AG20443 (cell line): ENCODE measurements around the gene SUPV3L1.

Experiments
- DNase-seq: peaks from one replicate; pipeline ENCODE4 v3.0.0; 2012; ENCODE audit warnings: low spot score, mixed read lengths

SUPV3L1 gene

GRCh38 chr10:69202332-69202731 is 22.3 kb downstream of the SUPV3L1 start:
- no peak for DNase-seq

- no peak for DNase-seq
Observed at GRCh38 chr10:69208761-69209160, 28.7 kb downstream of the SUPV3L1 start.

GRCh38 chr10:69209787-69210484 is 29.9 kb downstream of the SUPV3L1 start:
- no peak for DNase-seq

- DNase-seq: no peak
Observed at GRCh38 chr10:69211104-69211503, 31.1 kb downstream of the SUPV3L1 start.

GRCh38 chr10:69211524-69211923 is 31.5 kb downstream of the SUPV3L1 start:
- DNase-seq: no peak

- DNase-seq: no peak
Observed at GRCh38 chr10:69213591-69214311, 33.7 kb downstream of the SUPV3L1 start.

- DNase-seq: no peak
Observed at GRCh38 chr10:69214666-69215131, 34.7 kb downstream of the SUPV3L1 start.

- no peak for DNase-seq
Observed at GRCh38 chr10:69215405-69216171, 35.6 kb downstream of the SUPV3L1 start.

DNA sequence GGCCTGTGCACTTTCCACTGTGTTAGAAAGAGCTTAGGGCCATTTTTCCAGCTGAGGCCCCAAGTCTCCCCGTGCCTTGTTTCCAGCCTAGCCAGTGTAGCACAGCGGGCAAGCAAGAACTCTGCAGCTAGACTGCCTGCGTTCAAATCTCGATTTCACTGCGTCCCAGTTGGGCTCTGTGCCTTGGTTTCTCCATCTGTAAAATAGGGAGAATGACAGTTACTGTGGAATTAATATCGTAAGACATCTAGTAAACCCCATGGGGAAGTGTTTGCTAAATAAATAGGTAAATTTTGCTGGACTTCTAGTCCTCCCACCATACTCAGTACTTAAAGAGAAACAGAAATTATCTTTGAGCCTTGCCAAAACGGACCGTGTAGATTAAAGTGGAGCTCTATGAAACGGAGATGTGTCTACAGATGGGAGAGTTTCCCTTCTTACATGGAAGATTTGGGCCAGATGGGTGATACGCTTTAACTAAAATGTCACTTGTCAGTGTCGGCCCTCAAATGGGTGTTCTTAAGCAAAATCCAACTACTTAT is 36.6 kb downstream of the SUPV3L1 start:
- DNase-seq: no peak

DNA sequence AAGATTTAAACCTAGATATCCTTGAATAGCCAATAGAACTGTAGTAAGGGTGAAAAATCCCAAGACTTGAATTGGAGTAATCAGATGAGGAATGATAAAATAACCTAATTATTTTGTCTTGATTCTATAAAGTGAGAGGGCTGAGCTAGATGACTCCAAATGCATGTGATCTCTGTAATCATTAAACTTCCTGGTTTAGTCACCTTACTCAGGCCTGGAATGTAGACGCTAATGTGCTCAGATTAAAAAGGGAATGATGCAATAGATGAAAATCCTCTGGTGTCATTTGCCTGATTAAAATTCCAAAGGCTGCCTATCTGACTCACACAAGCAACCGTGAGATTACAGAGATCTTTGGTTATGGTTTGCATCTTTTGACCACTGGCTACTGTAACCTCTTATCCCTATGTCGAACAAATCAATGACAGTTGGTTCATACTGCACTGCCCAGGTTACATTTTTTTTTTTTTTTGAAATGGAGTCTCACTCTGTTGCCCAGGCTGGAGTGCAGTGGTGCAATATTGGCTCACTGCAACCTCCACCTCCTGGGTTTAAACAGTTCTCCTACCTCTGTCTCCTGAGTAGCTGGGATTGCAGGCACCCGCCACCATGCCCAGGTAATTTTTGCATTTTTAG is 37.2 kb downstream of the SUPV3L1 start:
- DNase-seq: peak; percentile 78

- DNase-seq: no peak
Observed at GRCh38 chr10:69218831-69219230, 38.8 kb downstream of the SUPV3L1 start.

DNA sequence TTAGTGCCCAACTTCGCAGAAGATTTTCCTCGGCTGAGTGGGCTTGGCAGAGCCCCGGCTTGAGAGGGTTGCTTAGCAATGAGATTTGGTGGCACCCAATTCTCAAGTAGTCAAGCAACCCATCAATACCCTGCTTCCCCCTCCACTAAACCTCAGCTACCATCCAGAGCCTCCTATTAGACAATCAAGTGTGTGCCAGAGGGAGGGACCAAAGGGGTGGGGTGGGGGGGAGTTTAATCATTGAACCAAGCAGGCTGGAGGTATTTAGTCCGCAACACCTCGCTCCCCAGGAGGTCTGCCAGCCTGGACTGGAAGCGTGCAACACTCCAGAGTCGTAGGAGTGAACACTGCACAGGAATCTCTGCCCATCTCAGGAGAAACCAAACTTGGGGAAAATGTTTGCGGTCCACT is 40.0 kb downstream of the SUPV3L1 start, which contains the start of gene HKDC1:
TSS of gene HKDC1 (plus strand) at position 292 of the 411 bp plus-strand sequence. CDS start at position 396, 104 bp downstream.
- no peak for DNase-seq

GRCh38 chr10:69220507-69220906 is 40.5 kb downstream of the SUPV3L1 start:
- DNase-seq: no peak

DNA sequence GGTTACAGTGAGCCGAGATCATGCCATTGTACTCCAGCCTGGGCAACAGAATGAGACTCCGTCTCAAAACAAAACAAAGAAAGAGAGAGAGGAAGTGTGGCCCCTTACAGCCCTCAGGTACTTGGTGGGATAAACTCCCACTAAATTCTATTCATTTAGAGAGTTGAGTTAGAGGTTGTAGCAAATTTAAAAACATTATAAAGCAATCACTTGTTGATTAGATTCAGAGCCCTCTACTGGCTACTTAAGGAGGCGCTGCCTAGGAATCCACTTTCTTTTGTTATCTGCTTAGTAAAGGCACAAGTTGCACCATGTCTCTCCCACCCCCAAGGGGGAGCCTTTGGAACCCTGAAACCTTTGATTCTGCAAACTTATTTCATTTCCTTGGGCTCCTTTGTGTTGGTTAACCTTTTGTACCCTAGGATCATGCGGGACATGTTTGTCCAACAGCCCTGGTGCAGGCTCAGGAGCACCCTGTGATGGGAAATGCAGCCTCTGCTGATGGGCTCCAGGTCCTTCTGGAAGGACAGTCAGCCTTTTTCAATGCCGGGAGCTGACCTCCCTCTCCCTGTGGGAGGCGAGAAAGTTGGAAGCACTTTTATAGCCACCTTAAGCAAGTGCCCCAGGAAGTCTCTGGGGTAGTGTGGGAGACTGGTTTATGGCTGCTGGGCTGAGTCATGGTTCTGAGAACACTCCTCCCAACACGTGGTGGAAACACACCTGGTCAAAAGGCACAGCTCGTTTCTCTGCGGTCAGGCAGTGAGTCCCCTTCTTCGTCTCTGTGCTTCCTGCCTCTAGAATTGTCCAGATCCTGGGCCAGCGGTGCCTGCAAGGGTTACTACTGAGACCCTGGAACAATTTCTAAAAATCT is 42.4 kb downstream of the SUPV3L1 start:
- DNase-seq: peak; percentile 55

- no peak for DNase-seq
Observed at GRCh38 chr10:69223028-69223342, 43.0 kb downstream of the SUPV3L1 start.

DNA sequence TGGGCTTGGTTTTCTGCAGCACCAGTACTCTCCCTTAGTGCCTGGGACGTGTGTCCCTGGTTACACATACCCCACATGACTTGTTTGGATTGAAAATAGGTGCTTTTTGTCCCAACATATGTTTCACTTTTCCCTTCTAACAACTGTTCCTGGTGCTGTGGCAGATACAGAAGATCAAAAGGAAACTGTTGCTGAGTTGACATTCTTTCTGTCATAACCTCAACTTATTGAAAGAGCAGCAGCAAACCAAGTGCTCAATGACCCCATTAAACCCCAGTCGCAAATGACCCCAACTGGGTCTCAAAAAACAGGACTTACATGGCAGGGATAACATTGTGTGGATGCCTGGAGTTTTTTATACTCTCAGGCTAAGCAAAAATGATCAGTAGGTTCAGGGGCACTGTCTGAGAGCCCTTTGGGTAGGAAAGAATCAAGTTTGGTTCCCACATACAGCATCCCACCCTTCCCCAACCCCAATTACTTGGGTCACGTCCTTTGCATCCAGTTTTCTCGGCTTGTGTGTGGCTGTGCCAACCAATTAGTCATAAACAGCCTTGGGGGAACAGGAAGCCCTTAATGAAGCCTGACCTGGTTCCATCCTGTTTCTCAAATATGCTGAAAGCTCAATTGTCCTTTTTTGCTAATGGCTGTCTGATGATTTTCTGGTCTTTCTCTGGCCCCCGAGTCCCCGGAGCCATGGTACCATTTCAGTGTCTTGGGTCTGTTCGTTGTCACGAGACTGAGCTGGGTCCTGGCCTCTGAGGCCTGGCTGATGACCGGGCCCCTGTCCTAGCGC is 45.0 kb downstream of the SUPV3L1 start:
- DNase-seq: peak; percentile 60

DNA sequence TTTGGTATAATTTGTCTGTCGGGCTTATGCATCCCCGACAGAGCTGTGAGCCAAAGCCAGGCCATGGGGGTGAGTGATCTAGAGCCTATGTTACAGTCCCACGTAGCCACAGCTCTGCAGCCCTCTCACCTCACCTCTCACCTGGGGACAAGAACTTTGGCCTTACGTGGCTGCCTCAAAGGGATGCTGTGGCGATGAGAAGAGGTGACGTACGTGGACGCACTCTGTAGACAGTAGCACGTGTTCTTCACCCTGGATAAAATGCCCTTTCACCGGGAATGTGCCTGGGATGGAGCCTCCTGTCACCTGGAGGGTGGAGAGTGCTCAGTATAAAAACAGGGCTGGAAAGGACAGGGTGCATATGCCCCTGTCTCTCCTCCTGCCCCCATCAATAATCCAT is 45.6 kb downstream of the SUPV3L1 start:
- DNase-seq: no peak

DNA sequence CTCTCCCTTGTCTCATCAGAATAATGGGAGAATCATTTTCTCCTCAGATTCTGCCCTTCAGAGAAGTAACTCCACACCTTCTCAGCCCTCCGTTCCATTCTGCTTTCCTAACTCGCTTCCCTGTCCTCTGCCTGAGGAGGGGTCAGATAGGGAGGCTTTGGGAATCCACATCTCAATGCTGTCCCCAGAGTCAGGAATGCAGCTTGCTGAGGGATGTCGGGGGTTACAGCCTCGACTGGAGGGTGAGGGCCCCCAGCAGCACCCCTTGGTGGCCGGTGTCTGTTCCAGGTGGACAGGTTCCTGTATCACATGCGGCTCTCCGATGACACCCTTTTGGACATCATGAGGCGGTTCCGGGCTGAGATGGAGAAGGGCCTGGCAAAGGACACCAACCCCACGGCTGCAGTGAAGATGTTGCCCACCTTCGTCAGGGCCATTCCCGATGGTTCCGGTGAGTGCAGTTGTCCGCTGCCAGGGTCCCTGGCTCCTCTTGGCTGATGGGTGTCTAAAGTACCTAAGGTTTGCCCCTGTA is 47.0 kb downstream of the SUPV3L1 start:
- no peak for DNase-seq

GRCh38 chr10:69228151-69228550 is 48.1 kb downstream of the SUPV3L1 start:
- DNase-seq: no peak

GRCh38 chr10:69229616-69229916 is 49.5 kb downstream of the SUPV3L1 start:
- no peak for DNase-seq
